ENCODE results near the gene OGG1.

OGG1 gene

GRCh38 chr3:9727041-9727595 lies 22.6 kb upstream of the OGG1 start (continued):
- TF ChIP-seq ZNF518A (tag by site-specific recombination; conservative IDR thresholded peaks at IDR 0.05; ENCODE audit: low read depth) (no peak), ZNF26 (tag by site-specific recombination; IDR thresholded peaks at IDR 0.05) (no peak), ELK4 (IDR thresholded peaks at IDR 0.05; ENCODE audit: borderline replicate concordance, low read depth, low read length) (no peak), ZNF184 (tag by site-specific recombination; IDR thresholded peaks at IDR 0.05) (no peak), ZBTB21 (tag by site-specific recombination; IDR thresholded peaks at IDR 0.05) (no peak), ZNF148 (tag by site-specific recombination; IDR thresholded peaks at IDR 0.05; ENCODE audit: borderline replicate concordance) (no peak), GLI4 (tag by site-specific recombination; IDR thresholded peaks at IDR 0.05) (no peak), KLF17 (tag by site-specific recombination; IDR thresholded peaks at IDR 0.05) (no peak), ZNF580 (tag by site-specific recombination; IDR thresholded peaks at IDR 0.05) (0 out of 2 replicates have a peak, but pooled peaks have one; percentile 62), AEBP2 (tag by site-specific recombination; IDR thresholded peaks at IDR 0.05; ENCODE audit: borderline replicate concordance) (no peak), ZNF658 (tag by site-specific recombination; IDR thresholded peaks at IDR 0.05) (no peak), KLF1 (tag by site-specific recombination; IDR thresholded peaks at IDR 0.05) (peak; percentile 61), ZNF501 (tag by site-specific recombination; IDR thresholded peaks at IDR 0.05) (no peak), REST (tag by site-specific recombination; IDR thresholded peaks at IDR 0.05) (no peak), ZNF610 (tag by site-specific recombination; IDR thresholded peaks at IDR 0.05; ENCODE audit: borderline replicate concordance) (no peak), OVOL3 (tag by site-specific recombination; IDR thresholded peaks at IDR 0.05) (no peak), ZNF768 (tag by site-specific recombination; IDR thresholded peaks at IDR 0.05) (no peak), ZNF121 (tag by site-specific recombination; IDR thresholded peaks at IDR 0.05) (no peak), PBX3 (CRISPR knock-in tag; IDR thresholded peaks at IDR 0.05) (no peak), ZNF2 (tag by site-specific recombination; IDR thresholded peaks at IDR 0.05) (0 out of 2 replicates have a peak, but pooled peaks have one; percentile 40), ZNF10 (tag by site-specific recombination; IDR thresholded peaks at IDR 0.05) (no peak)

Measured in HEK293 (cell line).